BJ (cell line): Measurements from ENCODE around the gene OTOA. TPM values are rescaled to one million over a fixed set of nuclear protein-coding genes. Genes with fewer than 3 reads are reported as not detected.

Experiments used
- CTCF ChIA-PET: fragments of 350-600 bp; formaldehyde crosslinking; extraction: SDS; loops from one replicate; lab custom pipeline; 2021; ENCODE audit warnings: antibody characterized with exemption, inconsistent platforms; lab: Yijun Ruan, JAX
- POLR2A ChIA-PET: fragments of 300-600 bp; sonication (Branson Sonifier 250); formaldehyde crosslinking; extraction: SDS; loops from one replicate; lab custom pipeline; 2021; ENCODE audit warnings: antibody characterized with exemption; lab: Charles Lee
- DNase-seq: peaks from one replicate; pipeline ENCODE4 v3.0.0-alpha.2; 2011; ENCODE audit warnings: low read depth
- H3K27me3 ChIP-seq: 2 replicates; pipeline ENCODE4 v1.6.0; 2011; ENCODE audit warnings: low read length; ENCODE audit not compliant: control insufficient read depth, insufficient read depth
- H3K36me3 ChIP-seq: 2 replicates; pipeline ENCODE4 v1.5.1; 2011; ENCODE audit warnings: low read length; ENCODE audit not compliant: control insufficient read depth, insufficient read depth
- H3K4me3 ChIP-seq: 2 replicates; pipeline ENCODE4 v1.5.1; 2011; ENCODE audit warnings: low read depth, mild to moderate bottlenecking, control low read depth, low read length
- polyA plus RNA-seq: library from polyadenylated mRNA; depleted of rRNA; stranded (reverse); fragments of >200 nt; gene quantifications from 2 replicates; pipeline ENCODE4 v1.2.3, GENCODE V29; 2011
- TF ChIP-seq, protein P1 (sequence below): IDR thresholded peaks from 2 replicates; pipeline ENCODE4 v1.5.1; 2011; ENCODE audit warnings: low read depth, mild to moderate bottlenecking, control low read depth, inconsistent platforms, low read length, moderate library complexity; ENCODE audit not compliant: insufficient read depth

Gene OTOA
- polyA plus RNA-seq, 1 experiment = 0.04 TPM

DNA sequence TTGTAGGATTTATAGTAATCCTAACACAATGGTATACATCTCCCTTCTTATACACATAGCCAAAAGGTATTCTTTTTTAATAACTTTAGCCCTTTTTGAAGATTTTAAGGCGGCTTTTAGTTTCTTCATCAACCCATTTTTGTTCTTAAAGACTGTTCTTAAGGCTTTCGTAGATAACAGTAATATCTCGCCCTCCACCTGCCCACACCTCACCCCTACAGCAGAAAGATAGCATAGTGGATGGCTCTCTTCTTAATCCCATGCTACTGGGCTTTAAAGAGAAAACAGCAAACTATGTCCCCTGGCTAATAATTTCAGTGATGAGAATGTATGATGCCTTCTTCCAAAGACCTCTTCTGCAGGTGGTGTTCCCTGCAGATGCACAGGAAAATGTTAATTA lies 20.0 kb upstream of the OTOA start:
- H3K4me3 ChIP-seq = no peak overlapping the region
- POLR2A ChIA-PET = no interaction called here
- no peak for DNase-seq
- H3K36me3 ChIP-seq = peaks cover 1% of the 10 kb centered on the region
- CTCF ChIA-PET = interaction anchor here (1.0 to 6.8 kb wide), 3 partner anchors 14 to 65 kb away, joined by 4 to 64 read pairs (median 8); no protein-coding TSS in a partner anchor
- no peaks in the 10 kb centered on the region for H3K27me3 ChIP-seq
- TF ChIP-seq, protein P1, sequence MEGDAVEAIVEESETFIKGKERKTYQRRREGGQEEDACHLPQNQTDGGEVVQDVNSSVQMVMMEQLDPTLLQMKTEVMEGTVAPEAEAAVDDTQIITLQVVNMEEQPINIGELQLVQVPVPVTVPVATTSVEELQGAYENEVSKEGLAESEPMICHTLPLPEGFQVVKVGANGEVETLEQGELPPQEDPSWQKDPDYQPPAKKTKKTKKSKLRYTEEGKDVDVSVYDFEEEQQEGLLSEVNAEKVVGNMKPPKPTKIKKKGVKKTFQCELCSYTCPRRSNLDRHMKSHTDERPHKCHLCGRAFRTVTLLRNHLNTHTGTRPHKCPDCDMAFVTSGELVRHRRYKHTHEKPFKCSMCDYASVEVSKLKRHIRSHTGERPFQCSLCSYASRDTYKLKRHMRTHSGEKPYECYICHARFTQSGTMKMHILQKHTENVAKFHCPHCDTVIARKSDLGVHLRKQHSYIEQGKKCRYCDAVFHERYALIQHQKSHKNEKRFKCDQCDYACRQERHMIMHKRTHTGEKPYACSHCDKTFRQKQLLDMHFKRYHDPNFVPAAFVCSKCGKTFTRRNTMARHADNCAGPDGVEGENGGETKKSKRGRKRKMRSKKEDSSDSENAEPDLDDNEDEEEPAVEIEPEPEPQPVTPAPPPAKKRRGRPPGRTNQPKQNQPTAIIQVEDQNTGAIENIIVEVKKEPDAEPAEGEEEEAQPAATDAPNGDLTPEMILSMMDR = no peak

DNA sequence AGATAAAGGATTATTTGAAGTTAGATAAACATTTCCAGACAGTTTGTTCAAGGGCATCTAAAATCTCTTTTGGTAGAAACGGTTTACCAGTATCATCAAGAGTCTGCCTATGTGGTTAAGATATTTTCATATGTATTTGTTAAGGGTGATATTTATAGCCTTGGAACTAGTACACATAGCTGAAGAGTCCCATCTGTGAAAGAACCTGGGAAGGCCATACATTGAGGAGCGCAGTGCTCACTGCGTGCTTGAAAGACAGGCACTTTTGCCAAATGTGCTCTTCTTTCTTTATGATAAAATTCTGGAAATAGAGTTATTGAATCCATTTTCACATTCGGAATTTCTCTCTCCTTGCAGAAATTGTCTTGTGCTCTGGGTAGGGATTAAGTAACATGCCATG lies 19.1 kb upstream of the OTOA start:
- Histone ChIP-seq H3K4me3 (no peak overlapping the region), H3K27me3 (no peaks in the 10 kb centered on the region), H3K36me3 (peaks cover 3% of the 10 kb centered on the region)
- ChIA-PET POLR2A (no interaction called here), CTCF (interaction anchor here (1.0 to 6.8 kb wide), 4 partner anchors 13 to 64 kb away, joined by 4 to 64 read pairs (median 11); no protein-coding TSS in a partner anchor)
- TF ChIP-seq, protein P1 = no peak
- no peak for DNase-seq

DNA sequence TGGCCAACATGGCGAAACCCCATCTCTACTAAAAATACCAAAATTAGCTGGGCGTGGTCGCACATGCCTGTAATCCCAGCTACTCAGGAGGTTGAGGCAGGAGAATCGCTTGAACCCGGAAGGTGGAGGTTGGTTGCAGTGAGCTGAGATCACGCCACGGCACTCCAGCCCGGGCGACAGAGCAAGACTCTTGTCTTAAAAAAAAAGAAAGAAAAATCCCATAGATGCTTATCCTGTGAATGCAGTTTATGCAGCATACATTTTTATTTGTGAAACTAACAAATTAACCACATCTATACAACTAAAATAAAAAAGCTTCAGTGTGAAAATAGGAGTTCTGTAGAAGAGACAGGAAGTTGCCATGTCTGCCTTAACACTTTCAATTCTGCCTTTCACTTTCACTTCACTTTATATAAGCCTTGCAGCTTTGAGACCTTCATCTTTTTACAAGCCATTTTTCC lies 18.5 kb upstream of the OTOA start:
- DNase-seq = no peak
- ChIA-PET POLR2A (no interaction called here), CTCF (interaction anchor here (0.8 to 2.5 kb wide), 3 partner anchors 12 to 61 kb away, joined by 3 to 15 read pairs (median 14); no protein-coding TSS in a partner anchor)
- H3K4me3 ChIP-seq = no peak overlapping the region
- TF ChIP-seq, protein P1 = no peak
- H3K27me3 ChIP-seq = no peaks in the 10 kb centered on the region
- peaks cover 3% of the 10 kb centered on the region for H3K36me3 ChIP-seq

DNA sequence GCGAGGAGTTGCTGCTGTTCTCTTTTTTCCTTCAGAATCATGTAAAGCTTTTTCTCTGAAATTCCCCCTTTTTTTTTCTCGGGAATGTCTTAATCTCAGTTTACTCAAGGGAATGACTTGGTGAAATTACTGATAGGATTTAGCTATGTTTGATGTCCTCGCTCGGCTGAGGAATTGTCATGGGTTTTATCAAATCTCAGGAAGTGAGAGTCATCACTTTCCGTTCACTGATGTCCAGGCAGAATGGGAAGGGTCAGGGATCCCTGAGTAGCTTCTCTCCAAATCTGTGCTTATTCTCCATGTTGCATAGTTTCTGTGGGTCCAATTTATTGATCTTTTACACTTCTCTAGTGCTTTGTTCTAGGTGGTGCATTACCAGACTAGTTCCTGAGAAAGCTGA lies 17.7 kb upstream of the OTOA start:
- POLR2A ChIA-PET = no interaction called here
- H3K36me3 ChIP-seq = peaks cover 3% of the 10 kb centered on the region
- no peak for DNase-seq
- H3K27me3 ChIP-seq = no peaks in the 10 kb centered on the region
- CTCF ChIA-PET = interaction anchor here (2.3 to 2.5 kb wide), 2 partner anchors 11 to 62 kb away, joined by 14 to 15 read pairs; no protein-coding TSS in a partner anchor
- TF ChIP-seq, protein P1 = no peak
- no peak overlapping the region for H3K4me3 ChIP-seq

DNA sequence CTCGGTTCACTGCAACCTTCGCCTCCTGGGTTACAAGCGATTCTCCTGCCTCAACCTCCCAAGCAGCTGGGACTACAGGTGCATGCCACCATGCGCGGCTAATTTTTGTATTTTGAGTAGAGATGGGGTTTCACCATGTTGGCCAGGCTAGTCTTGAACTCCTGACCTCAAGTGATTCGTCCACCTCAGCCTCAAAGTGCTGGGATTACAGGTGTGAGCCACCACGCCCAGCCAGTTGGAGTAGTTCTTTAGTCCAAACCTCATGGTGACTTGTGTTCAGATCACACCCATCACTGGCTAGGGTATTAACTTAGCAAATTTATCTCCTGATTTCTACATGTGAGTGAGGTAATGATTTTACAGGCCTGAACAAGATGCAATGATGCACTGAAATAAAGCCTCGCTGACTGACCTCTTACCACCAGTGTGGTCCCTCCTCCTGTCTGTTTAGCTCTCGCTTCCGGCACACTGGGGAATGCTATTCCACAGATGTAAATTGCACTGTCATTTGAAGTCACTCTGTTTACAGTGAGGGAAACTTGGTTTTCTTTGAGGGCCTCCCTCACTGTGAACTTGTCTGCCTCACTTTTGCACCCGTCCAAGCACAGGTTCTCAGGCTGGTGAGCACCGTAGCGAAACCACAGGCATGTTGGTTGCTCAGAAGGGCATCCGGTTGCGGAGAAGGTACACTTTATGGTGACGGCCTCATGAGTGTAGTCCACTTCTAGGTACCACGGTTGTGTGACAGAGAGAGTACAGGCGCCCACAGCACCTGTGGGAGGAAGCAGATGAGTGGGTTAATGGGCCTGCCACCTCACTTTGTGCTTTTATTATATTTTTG lies 16.8 kb upstream of the OTOA start:
- no peak for DNase-seq
- POLR2A ChIA-PET = no interaction called here
- Histone ChIP-seq H3K27me3 (no peaks in the 10 kb centered on the region), H3K4me3 (no peak overlapping the region), H3K36me3 (peaks cover 3% of the 10 kb centered on the region)
- CTCF ChIA-PET = interaction anchor here (2.3 to 2.5 kb wide), 2 partner anchors 10 to 63 kb away, joined by 14 to 15 read pairs; no protein-coding TSS in a partner anchor
- TF ChIP-seq, protein P1 = no peak
